Measurements from ENCODE around the gene SCAF1.

The SCAF1 gene

DNA sequence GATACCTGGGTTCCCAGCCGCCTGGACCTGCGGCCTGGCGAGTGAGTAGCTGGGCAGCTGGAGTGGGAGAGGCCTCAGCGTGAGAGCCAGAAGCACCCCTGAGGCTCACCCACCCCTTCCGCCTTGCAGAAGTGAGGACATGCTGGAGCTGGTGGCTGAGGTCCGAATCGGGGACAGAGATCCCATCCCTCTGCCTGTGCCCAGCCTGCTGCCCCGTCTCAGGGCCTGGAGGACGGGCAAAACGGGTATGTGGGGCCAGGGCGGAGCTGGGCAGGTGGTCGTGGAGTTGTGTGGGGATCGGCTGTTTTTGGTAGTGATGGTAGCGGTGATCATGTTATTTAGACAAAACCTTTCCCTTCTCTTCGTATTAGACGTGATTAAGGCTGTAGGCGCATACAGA lies 4.6 kb downstream of the SCAF1 start:
- no peak for DNase-seq (ENCODE audit: low read depth in 2 of 2)

- DNase-seq (ENCODE audit: low read depth in 2 of 2) = no peak
Measured at GRCh38 chr19:49651029-49651819, 9.2 kb downstream of the SCAF1 start.

DNA sequence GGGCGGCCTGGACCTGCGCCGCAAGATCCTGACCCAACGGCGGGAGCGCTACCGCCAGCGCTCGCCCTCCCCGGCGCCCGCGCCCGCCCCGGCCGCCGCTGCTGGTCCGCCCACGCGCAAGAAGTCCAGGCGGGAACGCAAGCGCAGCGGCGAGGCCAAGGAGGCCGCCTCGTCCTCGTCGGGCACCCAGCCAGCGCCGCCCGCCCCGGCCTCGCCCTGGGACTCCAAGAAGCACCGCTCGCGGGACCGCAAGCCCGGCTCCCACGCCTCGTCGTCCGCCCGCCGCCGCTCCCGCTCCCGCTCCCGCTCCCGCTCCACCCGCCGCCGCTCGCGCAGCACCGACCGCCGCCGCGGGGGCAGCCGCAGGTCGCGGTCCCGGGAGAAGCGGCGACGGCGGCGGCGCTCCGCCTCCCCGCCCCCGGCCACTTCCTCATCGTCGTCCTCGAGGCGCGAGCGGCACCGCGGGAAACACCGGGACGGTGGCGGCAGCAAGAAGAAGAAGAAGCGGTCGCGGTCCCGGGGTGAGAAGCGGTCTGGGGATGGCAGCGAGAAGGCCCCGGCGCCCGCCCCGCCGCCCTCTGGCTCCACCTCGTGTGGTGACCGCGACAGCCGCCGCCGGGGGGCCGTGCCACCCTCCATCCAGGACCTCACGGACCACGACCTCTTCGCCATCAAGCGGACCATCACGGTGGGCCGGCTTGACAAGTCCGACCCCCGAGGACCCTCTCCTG lies 10.0 kb downstream of the SCAF1 start:
- no peak for DNase-seq (ENCODE audit: low read depth in 2 of 2)

- DNase-seq (ENCODE audit: low read depth in 2 of 2) = no peak
Measured at GRCh38 chr19:49652551-49653465, 10.8 kb downstream of the SCAF1 start.

DNA sequence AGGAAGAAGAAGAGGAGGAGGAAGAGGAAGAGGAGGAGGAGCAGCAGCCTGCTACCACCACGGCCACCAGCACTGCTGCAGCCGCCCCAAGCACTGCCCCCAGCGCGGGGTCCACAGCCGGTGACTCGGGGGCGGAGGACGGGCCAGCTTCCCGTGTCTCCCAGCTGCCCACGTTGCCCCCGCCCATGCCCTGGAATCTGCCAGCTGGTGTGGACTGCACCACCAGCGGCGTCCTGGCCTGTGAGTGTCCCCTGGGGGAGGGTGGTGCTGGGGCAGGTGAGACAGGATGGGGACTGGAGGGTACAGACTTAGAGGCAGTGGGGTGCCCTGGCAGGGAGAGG lies 11.4 kb downstream of the SCAF1 start:
- no peak for DNase-seq (ENCODE audit: low read depth in 2 of 2)

DNA sequence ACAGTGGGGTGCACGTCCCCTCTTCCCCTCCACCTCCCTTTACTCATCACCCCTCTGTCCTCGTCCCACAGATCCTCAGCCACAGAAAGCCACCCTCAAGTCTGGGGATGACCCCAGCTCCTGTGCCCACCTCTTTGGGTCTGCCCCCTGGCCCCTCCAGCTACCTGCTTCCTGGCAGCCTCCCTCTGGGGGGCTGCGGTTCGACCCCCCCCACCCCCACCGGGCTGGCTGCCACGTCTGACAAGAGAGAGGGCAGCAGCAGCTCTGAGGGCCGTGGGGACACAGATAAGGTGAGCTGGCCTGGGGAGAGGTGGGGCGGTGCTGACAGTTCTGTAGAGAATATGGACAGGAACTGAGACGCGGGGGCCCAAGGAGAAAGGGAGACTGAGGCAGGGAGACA lies 12.6 kb downstream of the SCAF1 start:
- DNase-seq (ENCODE audit: low read depth in 2 of 2) = no peak

- no peak for DNase-seq (ENCODE audit: low read depth in 2 of 2)
Measured at GRCh38 chr19:49655570-49656455, 13.8 kb downstream of the SCAF1 start.

DNA sequence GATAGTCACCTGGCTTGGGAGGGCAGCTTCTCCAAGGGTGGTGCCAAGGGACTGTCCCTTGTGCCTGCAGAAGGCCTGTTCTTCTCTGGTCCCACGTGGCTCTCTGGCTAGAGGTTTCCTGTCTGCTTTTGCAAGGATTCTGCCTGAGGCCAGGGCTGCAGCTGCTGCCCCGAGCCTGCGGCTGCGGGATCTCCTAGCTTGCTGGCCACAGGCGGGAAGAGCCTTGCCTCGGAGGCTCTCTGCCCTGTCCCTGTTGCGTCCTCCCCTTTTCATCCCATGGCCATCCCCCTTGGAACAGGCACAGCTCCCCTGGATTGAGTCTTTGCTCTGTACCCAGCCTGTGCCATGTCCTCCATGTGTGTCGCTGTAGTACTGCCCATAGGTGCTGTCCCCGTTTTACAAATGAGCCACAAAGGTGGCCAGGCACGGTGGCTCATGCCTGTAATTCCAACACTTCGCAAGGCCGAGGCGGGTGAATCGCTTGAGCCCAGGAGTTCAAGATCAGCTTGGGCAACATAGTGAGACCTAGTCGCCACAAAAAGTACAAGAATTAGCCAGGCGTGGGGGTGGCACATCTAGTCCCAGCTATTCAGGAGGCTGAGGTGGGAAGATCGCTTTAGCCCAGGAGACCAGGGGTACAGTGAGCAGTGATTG lies 14.6 kb downstream of the SCAF1 start:
- no peak for DNase-seq (ENCODE audit: low read depth in 2 of 2)

DNA sequence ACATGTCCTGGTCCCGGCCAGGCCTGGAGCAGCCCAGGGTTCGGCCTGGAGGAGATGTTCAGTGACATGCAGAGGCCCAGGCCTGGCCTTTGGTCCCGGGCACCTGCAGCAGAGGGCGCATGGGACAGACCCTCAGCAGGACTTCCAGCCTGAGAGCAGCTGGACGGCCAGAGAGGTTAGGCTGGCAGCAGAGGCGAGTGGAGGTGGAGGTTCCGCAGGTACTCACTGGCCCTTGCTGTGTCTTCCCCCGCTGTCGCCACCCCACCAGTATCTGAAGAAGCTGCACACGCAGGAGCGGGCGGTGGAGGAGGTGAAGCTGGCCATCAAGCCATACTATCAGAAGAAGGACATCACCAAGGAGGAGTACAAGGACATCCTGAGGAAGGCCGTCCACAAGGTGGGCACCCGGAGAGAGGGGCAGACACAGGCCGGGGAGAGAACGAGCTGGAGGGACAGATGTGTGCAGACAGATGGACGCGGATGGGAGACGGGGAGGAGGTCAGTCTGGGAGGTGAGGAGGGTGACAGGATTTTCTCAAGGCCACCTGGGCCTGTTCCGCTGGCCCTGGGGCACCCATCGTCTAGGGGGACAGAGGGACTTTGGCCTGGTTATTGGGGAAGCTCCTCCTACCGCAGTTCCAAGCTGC lies 15.6 kb downstream of the SCAF1 start:
- DNase-seq (ENCODE audit: low read depth in 2 of 2) = no peak

- DNase-seq (ENCODE audit: low read depth in 2 of 2) = no peak
Measured at GRCh38 chr19:49658139-49658517, 16.1 kb downstream of the SCAF1 start.

DNA sequence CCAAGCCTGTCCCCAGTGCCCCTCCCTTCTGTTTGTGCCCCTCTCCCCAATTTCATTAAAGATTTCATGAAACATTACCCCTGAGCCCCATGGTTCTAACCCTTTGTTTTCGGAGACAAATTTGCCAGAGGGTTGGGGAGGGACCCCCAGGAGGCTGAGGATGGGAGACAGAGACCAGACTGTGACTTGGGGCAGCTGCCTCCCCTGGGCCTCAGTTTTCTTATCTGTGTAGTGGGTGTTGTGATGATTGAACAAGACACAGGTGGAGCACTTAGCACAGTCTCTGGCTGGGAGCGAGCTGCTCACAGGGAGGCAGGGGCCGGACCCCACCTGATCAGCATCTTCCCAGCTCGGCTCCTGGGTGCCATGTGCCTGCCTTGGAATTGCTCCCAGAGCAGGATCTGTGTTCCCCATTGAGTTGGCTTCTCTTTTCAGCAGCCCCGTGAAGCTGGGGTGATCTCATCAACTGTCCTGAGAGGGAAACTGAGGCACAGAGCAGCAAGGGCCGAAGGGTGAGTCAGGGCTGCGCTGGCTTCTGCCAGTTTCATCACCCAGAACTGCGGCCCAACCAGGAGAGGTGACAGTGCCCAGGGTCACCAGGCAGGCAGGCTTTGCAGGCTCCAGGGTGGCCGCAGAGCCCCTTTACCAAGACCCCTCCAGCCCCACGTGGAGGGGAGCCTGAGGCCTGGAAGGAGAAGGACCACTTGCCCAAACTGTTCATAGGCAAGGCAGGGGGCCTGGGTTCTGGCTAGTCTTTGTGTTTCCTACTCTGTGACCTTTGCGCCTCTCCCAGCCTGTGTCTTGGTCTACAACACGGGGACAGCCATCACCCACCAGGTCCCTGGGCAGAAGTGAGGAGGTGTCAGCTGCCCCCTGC lies 16.8 kb downstream of the SCAF1 start:
- DNase-seq (ENCODE audit: low read depth in 2 of 2) = no peak

- DNase-seq (ENCODE audit: low read depth in 2 of 2) = no peak
Measured at GRCh38 chr19:49660338-49660961, 18.4 kb downstream of the SCAF1 start.

GRCh38 chr19:49662011-49662410 lies 20.0 kb downstream of the SCAF1 start:
- DNase-seq (ENCODE audit: low read depth in 2 of 2) = no peak

GRCh38 chr19:49663224-49663623 lies 21.2 kb downstream of the SCAF1 start:
- DNase-seq (ENCODE audit: low read depth in 2 of 2) = no peak

- peak; percentile 92 to 96 for DNase-seq (ENCODE audit: low read depth in 2 of 2)
Measured at GRCh38 chr19:49664171-49665035, 22.4 kb downstream of the SCAF1 start.

GRCh38 chr19:49665036-49665350 lies 23.0 kb downstream of the SCAF1 start:
- no peak for DNase-seq (ENCODE audit: low read depth in 2 of 2)

DNA sequence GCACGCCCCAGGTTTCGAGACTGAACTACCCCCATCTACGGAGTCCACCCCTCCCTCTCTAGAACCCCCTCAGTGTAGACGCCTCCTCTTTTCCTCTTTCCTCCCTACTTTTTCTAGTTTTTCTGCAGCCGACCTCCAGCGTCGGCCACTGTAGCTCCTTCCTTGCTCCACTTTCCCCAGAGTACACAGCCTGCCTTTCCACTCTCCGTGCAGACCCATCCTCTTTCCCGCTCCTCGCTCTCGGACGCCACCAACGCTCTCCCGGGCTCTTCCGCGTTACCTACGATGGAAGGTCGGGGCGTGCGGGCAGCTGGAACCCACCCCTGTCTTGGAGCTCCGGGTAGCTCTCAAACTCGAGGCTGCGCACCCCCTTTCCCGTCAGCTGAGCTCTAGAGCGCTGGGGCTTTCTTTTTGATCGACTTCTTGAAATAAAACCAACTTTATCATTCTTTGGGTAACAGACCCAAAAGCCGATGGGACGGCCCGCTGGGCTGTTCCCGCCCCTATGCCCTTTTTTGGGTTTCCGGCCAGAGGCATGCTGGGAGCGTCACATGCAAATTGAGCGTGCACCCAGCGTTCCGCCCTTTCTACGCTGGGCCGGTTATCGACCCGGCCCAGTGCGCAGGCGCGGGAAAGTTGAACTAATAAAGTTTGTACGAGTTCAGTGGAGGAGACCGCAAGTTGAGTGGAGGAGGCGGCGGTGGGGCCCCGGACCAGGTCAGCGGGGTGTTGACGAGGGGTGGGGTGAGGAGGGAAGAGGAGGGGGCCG lies 23.5 kb downstream of the SCAF1 start, which contains the start of the genes BCL2L12 and IRF3:
Gene BCL2L12, plus strand, starts transcription at position 583 of the 769 bp plus-strand sequence. CDS start 760 bp downstream, outside the sequence.
Gene IRF3, minus strand, starts transcription at position 507 of the 769 bp plus-strand sequence. CDS start 1,019 bp downstream, outside the sequence.
- DNase-seq (ENCODE audit: low read depth in 2 of 2) = peak; percentile 98 to 99
